IMR-90 (cell line): ENCODE data around the gene NEAT1.
A peak's percentile ranks its signal among the peaks of the same experiment; 100 is the strongest.

Source experiments
- POLR2A ChIP-seq: IDR thresholded peaks from 2 replicates; pipeline ENCODE4 v1.6.1; 2012; ENCODE audit warnings: mild to moderate bottlenecking, low read depth, low read length
- RAD21 ChIP-seq: IDR thresholded peaks from 2 replicates; pipeline ENCODE4 v1.6.1; 2012; ENCODE audit warnings: low read length, improper control_type of control experiment
- TF ChIP-seq, protein P1 (sequence below): conservative IDR thresholded peaks from 2 replicates; pipeline ENCODE4 v1.5.1; 2012; ENCODE audit warnings: mild to moderate bottlenecking, low read depth, low read length, improper control_type of control experiment

DNA sequence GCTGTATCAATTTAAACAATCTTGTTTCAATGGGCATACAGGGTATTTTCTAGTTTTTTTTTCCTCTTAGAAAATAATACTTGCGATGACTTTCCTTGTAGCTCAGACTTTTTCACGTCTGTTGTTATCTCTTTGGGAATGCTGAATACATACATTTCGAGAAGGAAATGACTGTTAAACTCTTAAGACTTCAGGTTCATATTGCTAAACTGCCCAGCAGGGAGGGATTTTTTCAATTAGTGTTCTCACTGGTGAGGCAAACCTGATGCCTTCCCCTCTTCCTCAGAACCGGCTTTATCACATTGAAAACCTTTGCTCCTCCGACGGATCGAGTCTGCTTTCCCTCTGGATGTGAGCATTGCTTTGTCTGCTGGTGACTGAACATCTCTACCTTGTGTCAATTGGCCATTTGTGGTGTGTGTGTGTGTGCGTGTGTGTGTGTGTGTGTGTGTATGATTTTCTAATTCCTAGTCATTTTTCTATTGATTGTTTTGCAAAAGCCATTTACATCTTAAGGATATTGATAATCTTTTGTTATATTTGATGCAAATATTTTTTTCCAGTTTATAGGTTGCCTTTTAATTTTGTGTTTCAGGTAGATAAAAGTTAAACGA is 6.6 kb downstream of the NEAT1 start:
- TF ChIP-seq, protein P1, sequence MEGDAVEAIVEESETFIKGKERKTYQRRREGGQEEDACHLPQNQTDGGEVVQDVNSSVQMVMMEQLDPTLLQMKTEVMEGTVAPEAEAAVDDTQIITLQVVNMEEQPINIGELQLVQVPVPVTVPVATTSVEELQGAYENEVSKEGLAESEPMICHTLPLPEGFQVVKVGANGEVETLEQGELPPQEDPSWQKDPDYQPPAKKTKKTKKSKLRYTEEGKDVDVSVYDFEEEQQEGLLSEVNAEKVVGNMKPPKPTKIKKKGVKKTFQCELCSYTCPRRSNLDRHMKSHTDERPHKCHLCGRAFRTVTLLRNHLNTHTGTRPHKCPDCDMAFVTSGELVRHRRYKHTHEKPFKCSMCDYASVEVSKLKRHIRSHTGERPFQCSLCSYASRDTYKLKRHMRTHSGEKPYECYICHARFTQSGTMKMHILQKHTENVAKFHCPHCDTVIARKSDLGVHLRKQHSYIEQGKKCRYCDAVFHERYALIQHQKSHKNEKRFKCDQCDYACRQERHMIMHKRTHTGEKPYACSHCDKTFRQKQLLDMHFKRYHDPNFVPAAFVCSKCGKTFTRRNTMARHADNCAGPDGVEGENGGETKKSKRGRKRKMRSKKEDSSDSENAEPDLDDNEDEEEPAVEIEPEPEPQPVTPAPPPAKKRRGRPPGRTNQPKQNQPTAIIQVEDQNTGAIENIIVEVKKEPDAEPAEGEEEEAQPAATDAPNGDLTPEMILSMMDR, result no peak
- TF ChIP-seq POLR2A (peak; percentile 74), RAD21 (no peak)
